ENCODE measurements around the gene OR6N1.
A peak's percentile ranks its signal among the peaks of the same experiment; 100 is the strongest.

The OR6N1 gene

GRCh38 chr1:158771950-158772866 is at the start of gene OR6N1:
Gene OR6N1 (minus strand): TSS chr1:158772195. CDS start chr1:158766682, 5,513 bp downstream.
- no peak for DNase-seq (ENCODE audit: low spot score)

GRCh38 chr1:158821723-158822122 is 49.7 kb upstream of the OR6N1 start:
- DNase-seq (ENCODE audit: low spot score), result no peak

GRCh38 chr1:158819461-158820443 is 47.8 kb upstream of the OR6N1 start:
- no peak for DNase-seq (ENCODE audit: low spot score)

GRCh38 chr1:158818975-158819431 is 47.0 kb upstream of the OR6N1 start:
- no peak for DNase-seq (ENCODE audit: low spot score)

GRCh38 chr1:158818560-158818959 is 46.6 kb upstream of the OR6N1 start:
- no peak for DNase-seq (ENCODE audit: low spot score)

- no peak for DNase-seq (ENCODE audit: low spot score)
Measured at GRCh38 chr1:158814970-158815369, 43.0 kb upstream of the OR6N1 start.

- DNase-seq (ENCODE audit: low spot score), result no peak
Measured at GRCh38 chr1:158813164-158813563, 41.2 kb upstream of the OR6N1 start.

- DNase-seq (ENCODE audit: low spot score), result no peak
Measured at GRCh38 chr1:158812336-158812735, 40.3 kb upstream of the OR6N1 start.

GRCh38 chr1:158810311-158810710 is 38.3 kb upstream of the OR6N1 start:
- no peak for DNase-seq (ENCODE audit: low spot score)

GRCh38 chr1:158809862-158810261 is 37.9 kb upstream of the OR6N1 start:
- no peak for DNase-seq (ENCODE audit: low spot score)

- DNase-seq (ENCODE audit: low spot score), result no peak
Measured at GRCh38 chr1:158809256-158809655, 37.3 kb upstream of the OR6N1 start.

GRCh38 chr1:158806916-158807536 is 35.0 kb upstream of the OR6N1 start:
- no peak for DNase-seq (ENCODE audit: low spot score)

GRCh38 chr1:158803678-158804077 is 31.7 kb upstream of the OR6N1 start:
- no peak for DNase-seq (ENCODE audit: low spot score)

GRCh38 chr1:158801396-158801795 is 29.4 kb upstream of the OR6N1 start:
- DNase-seq (ENCODE audit: low spot score), result no peak

- no peak for DNase-seq (ENCODE audit: low spot score)
Measured at GRCh38 chr1:158800526-158800925, 28.5 kb upstream of the OR6N1 start.

- DNase-seq (ENCODE audit: low spot score), result no peak
Measured at GRCh38 chr1:158799689-158800088, 27.7 kb upstream of the OR6N1 start.

GRCh38 chr1:158798531-158798930 is 26.5 kb upstream of the OR6N1 start:
- peak; percentile 7 for DNase-seq (ENCODE audit: low spot score)

- no peak for DNase-seq (ENCODE audit: low spot score)
Measured at GRCh38 chr1:158794247-158794646, 22.3 kb upstream of the OR6N1 start.

- no peak for DNase-seq (ENCODE audit: low spot score)
Measured at GRCh38 chr1:158793604-158794003, 21.6 kb upstream of the OR6N1 start.

- no peak for DNase-seq (ENCODE audit: low spot score)
Measured at GRCh38 chr1:158781104-158781503, 9.1 kb upstream of the OR6N1 start, which contains the start of gene OR6N2. Gene OR6N2 (minus strand): TSS chr1:158781204. CDS start chr1:158777635, 3,569 bp downstream.

- no peak for DNase-seq (ENCODE audit: low spot score)
Measured at GRCh38 chr1:158754420-158754819, 17.6 kb downstream of the OR6N1 start, which contains the start of gene OR6K6. Gene OR6K6 (plus strand): TSS chr1:158754720. CDS start chr1:158754888, 168 bp downstream.

Measured in RKO (cell line).